GM13976 (cell line): Measurements from ENCODE around the gene PIK3C2G.

Experiments
- DNase-seq: peaks from one replicate; pipeline ENCODE4 v3.0.0; 2012; ENCODE audit warnings: low spot score
- in situ Hi-C: fragments of 300-500 bp; cut with MboI; formaldehyde crosslinking; loops from one replicate; pipeline ENCODE4 v1.12.0; 2022; ENCODE audit warnings: low sequenced_read_pairs, mixed read lengths, inconsistent platforms; ENCODE audit not compliant: unreplicated experiment
- TF ChIP-seq, protein P1 (sequence below): IDR thresholded peaks from 2 replicates; pipeline ENCODE4 v1.5.1; 2012; ENCODE audit warnings: borderline replicate concordance, mild to moderate bottlenecking; ENCODE audit not compliant: insufficient read depth; ENCODE audit errors: extremely low read depth, missing control alignments, control extremely low read depth

Gene PIK3C2G

DNA sequence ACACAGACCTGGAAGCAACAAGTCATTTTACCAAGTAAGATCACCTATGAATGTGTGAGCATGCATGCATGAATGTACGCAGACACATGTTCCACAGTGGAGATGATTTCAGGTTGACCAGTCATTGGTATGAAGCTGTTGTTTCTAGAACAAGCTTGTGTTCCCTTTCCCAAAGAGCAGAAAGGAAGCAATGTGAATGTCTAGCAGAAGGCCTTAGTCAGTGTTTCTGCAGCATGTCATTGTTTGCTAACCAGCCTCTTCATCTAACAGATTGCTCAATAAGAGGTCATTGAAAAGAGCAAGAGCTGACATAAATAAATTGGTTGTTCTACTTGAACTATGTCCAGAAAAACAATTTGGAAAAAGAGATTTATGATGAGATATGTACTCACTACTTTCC is 285.1 kb downstream of the PIK3C2G start:
- in situ Hi-C loops, result no loop called here
- TF ChIP-seq, protein P1, sequence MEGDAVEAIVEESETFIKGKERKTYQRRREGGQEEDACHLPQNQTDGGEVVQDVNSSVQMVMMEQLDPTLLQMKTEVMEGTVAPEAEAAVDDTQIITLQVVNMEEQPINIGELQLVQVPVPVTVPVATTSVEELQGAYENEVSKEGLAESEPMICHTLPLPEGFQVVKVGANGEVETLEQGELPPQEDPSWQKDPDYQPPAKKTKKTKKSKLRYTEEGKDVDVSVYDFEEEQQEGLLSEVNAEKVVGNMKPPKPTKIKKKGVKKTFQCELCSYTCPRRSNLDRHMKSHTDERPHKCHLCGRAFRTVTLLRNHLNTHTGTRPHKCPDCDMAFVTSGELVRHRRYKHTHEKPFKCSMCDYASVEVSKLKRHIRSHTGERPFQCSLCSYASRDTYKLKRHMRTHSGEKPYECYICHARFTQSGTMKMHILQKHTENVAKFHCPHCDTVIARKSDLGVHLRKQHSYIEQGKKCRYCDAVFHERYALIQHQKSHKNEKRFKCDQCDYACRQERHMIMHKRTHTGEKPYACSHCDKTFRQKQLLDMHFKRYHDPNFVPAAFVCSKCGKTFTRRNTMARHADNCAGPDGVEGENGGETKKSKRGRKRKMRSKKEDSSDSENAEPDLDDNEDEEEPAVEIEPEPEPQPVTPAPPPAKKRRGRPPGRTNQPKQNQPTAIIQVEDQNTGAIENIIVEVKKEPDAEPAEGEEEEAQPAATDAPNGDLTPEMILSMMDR, result no peak
- no peak for DNase-seq

DNA sequence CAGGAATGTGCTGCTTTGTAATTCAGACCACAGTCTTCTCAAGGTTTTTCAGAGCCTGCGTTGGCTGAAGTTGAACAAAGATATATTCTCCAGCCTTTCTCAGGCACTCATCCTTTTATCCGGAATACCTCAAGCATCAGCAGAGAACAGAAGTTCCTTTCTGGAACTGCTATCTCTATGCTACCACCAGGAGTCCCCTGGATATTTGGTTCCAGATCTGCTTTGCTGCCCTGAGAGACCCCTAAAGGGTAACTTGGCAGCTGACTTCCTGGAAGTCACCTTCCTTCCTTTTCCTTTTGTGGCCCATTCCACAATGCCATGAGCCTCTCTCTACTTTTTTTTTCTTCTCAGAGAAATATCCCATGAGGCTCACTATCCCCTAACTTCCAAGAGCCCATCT is 288.3 kb downstream of the PIK3C2G start:
- in situ Hi-C loops, result no loop called here
- TF ChIP-seq, protein P1, result no peak
- no peak for DNase-seq

DNA sequence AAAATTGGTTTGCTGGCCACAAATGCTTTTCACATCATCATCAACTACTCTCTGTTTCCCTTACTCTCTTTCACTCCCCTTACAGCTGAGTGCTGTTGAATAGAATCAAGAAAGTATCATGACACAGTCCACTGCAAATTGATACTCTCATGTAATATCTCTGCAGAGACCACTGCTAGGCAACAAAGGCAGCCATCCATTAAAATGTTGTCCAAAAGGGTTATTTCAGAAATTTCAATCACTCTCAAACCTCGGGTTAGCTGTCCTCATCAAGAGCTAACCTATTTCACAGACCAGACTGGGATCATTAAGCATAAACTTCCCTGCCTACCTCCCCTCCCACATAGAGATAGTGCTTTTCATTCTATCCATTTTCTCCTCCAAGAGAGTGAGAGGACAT is 289.8 kb downstream of the PIK3C2G start:
- in situ Hi-C loops, result no loop called here
- no peak for DNase-seq
- TF ChIP-seq, protein P1, result no peak

DNA sequence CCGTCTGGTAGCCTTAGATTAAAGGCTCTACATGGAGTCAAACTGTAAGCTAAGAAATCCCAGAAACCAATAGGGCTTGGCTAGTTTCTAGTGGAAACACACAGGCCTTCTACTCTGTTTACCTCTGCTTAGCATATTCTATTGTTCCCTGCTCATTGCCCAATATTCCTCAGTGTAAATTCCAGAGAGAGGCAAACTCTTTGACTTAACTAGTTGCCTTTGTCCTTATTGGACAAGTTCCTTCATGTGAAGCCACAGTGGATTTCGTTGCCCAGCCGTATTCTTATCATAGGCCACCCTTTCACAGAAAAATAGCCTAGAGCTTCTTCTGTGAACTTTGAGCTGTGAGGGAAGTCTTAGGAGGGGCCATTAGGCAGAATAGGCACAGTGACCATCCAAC is 290.4 kb downstream of the PIK3C2G start:
- in situ Hi-C loops, result no loop called here
- TF ChIP-seq, protein P1, result no peak
- DNase-seq, result no peak

DNA sequence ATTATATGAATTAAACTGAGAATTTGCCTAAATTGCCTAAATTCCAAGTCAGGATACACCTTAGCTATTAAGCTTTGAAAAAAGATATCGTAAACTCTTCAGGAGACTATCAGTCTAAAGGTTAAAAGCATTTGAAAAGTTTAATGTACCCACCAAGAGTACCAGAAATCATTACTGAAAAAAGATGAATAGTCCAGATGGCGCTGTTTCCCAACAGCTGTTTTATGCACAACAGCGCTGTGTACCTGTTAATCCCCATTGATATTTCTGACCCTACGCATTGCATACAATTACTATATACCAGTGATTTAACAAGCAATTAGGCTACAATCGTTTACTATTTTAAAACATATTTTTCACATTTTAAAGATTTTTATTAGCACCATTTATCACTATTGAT is 291.5 kb downstream of the PIK3C2G start:
- DNase-seq, result no peak
- in situ Hi-C loops, result no loop called here

DNA sequence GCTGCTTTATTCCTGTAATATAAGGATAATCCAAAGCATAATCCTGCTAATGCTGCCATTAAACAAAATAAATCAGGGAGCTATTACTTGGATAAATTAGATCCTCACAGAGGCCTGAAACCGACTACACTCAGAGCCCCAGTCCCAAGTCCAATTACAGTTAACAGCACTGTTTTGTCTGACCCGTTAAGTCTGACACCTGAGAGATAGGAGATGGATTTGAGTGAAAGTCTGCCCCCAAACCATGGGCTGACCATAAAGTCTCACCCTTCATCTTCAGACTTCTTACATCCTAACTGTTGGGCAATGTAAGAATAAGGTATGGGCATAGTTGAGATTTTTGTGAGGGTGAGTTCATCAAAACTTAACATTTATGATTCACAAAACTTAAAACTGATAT is 294.8 kb downstream of the PIK3C2G start:
- no peak for DNase-seq
- in situ Hi-C loops, result no loop called here
- TF ChIP-seq, protein P1, result no peak

More for the DNA sequence above, 291.5 kb downstream of the PIK3C2G start:
- TF ChIP-seq, protein P1, result no peak

DNA sequence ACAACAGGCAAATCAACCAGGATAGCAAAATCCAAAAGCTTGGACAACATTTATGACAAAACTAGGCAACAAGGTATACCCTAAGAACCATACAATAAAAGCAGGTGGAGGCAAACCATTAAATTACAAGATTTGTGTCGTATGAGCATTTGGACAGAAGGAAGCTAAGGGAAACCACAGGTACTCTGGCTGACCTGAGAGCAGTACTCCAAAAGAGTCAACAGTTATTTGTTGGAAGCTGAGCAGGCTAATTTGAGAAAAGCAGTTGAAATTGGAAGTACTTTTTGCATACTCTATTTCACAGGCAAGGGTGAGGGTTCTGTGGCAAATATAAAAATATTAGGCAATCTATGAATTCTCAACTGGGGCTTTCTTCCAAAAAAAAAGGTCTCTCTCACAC is 297.9 kb downstream of the PIK3C2G start:
- DNase-seq, result no peak
- in situ Hi-C loops, result no loop called here
- TF ChIP-seq, protein P1, result no peak
